MM.1S (cell line): Measurements from ENCODE around the gene G6PD.
A peak's percentile ranks its signal among the peaks of the same experiment; 100 is the strongest.

Source experiments
- DNase-seq: peaks from one replicate; pipeline ENCODE4 v3.0.0-alpha.2; 2015
- H2AFZ ChIP-seq: fragments of 300-600 bp; sonication (generic); 2 replicates; pipeline ENCODE4 v1.6.0; 2016; ENCODE audit warnings: antibody characterized with exemption, low read length
- H3F3A ChIP-seq: fragments of 300-600 bp; sonication (generic); 2 replicates; pipeline ENCODE4 v1.6.1; 2016; ENCODE audit warnings: mild to moderate bottlenecking, antibody characterized with exemption, low read length, moderate library complexity, mixed read lengths; ENCODE audit not compliant: insufficient read depth
- H3K27ac ChIP-seq: fragments of 300-600 bp; sonication (generic); 2 replicates; pipeline ENCODE4 v1.5.1; 2016; ENCODE audit warnings: mild to moderate bottlenecking, low read length
- H3K27me3 ChIP-seq: fragments of 300-600 bp; sonication (generic); replicated peaks from 2 replicates; pipeline ENCODE4 v1.6.0; 2016; ENCODE audit warnings: low read length; ENCODE audit not compliant: insufficient read depth
- H3K36me3 ChIP-seq: fragments of 300-600 bp; sonication (generic); replicated peaks from 2 replicates; pipeline ENCODE4 v1.6.1; 2016; ENCODE audit warnings: mild to moderate bottlenecking, low read length, mixed read lengths; ENCODE audit not compliant: insufficient read depth
- H3K4me1 ChIP-seq: fragments of 300-600 bp; sonication (generic); 2 replicates; pipeline ENCODE4 v1.6.1; 2016; ENCODE audit warnings: low read length, mixed read lengths
- H3K4me2 ChIP-seq: fragments of 300-600 bp; sonication (generic); 2 replicates; pipeline ENCODE4 v1.6.0; 2016; ENCODE audit warnings: low read depth, low read length
- H3K4me3 ChIP-seq: fragments of 300-600 bp; sonication (generic); 2 replicates; pipeline ENCODE4 v1.5.1; 2016; ENCODE audit warnings: low read length, mixed read lengths
- H3K79me2 ChIP-seq: fragments of 300-600 bp; sonication (generic); 2 replicates; pipeline ENCODE4 v1.6.1; 2016; ENCODE audit warnings: mixed run types, low read length, mixed read lengths
- H3K9ac ChIP-seq: fragments of 300-600 bp; sonication (generic); 2 replicates; pipeline ENCODE4 v1.6.1; 2016; ENCODE audit warnings: low read length, mixed read lengths
- H3K9me2 ChIP-seq: fragments of 300-600 bp; sonication (generic); replicated peaks from 2 replicates; pipeline ENCODE4 v1.6.1; 2016; ENCODE audit warnings: mild to moderate bottlenecking, low read length, mixed read lengths; ENCODE audit not compliant: insufficient read depth
- H3K9me3 ChIP-seq: fragments of 300-600 bp; sonication (generic); replicated peaks from 2 replicates; pipeline ENCODE4 v1.6.1; 2016; ENCODE audit warnings: mild to moderate bottlenecking, low read length, mixed read lengths; ENCODE audit not compliant: insufficient read depth
- H4K20me1 ChIP-seq: fragments of 300-600 bp; sonication (generic); 2 replicates; pipeline ENCODE4 v1.6.1; 2016; ENCODE audit warnings: mild to moderate bottlenecking, low read length, moderate library complexity, mixed read lengths; ENCODE audit not compliant: insufficient read depth
- CTCF ChIP-seq: fragments of 300-600 bp; sonication (generic); IDR thresholded peaks from 2 replicates; pipeline ENCODE4 v1.5.1; 2016; ENCODE audit warnings: antibody characterized with exemption, low read length, mixed read lengths
- EZH2 ChIP-seq: fragments of 300-600 bp; sonication (generic); optimal IDR thresholded peaks from 2 replicates; pipeline ENCODE3; 2017; ENCODE audit warnings: low read depth, mild to moderate bottlenecking, antibody characterized with exemption, low read length, mixed read lengths
- EZH2phosphoT487 ChIP-seq: fragments of 300-600 bp; sonication (generic); IDR thresholded peaks from 2 replicates; pipeline ENCODE4 v1.6.1; 2018; ENCODE audit warnings: antibody characterized with exemption, low read length

The G6PD gene

GRCh38 chrX:154517101-154517781 lies 29.4 kb downstream of the G6PD start:
- H3F3A ChIP-seq = no peaks in the 10 kb centered on the region
- no peak overlapping the region for H3K4me3 ChIP-seq
- H3K36me3 ChIP-seq = no peaks in the 10 kb centered on the region
- no peak overlapping the region for H2AFZ ChIP-seq
- H3K4me1 ChIP-seq = no peaks in the 10 kb centered on the region
- H3K9me2 ChIP-seq = no peaks in the 10 kb centered on the region
- H3K4me2 ChIP-seq = peak overlapping the region; percentile 50; the same call in 1 of the 2 replicates
- no peak overlapping the region for H3K9ac ChIP-seq
- H3K27ac ChIP-seq = no peak overlapping the region
- DNase-seq = no peak
- H3K27me3 ChIP-seq = no peaks in the 10 kb centered on the region
- TF ChIP-seq EZH2phosphoT487 = no peak
- no peak for TF ChIP-seq EZH2
- TF ChIP-seq CTCF = no peak
- peaks cover 4% of the 10 kb centered on the region; the same call in 1 of the 2 replicates for H3K79me2 ChIP-seq
- no peaks in the 10 kb centered on the region for H4K20me1 ChIP-seq
- H3K9me3 ChIP-seq = no peaks in the 10 kb centered on the region

GRCh38 chrX:154516656-154517100 lies 30.0 kb downstream of the G6PD start:
- Histone ChIP-seq H4K20me1 (no peaks in the 10 kb centered on the region), H2AFZ (peak overlapping the region; percentile 54), H3K36me3 (no peaks in the 10 kb centered on the region), H3K4me1 (no peaks in the 10 kb centered on the region), H3K9me3 (no peaks in the 10 kb centered on the region), H3K79me2 (peaks cover 4% of the 10 kb centered on the region; the same call in 1 of the 2 replicates), H3K4me3 (peak overlapping the region; percentile 65), H3K9ac (peak overlapping the region; percentile 36; the same call in 1 of the 2 replicates), H3K27ac (peak overlapping the region; percentile 20; the same call in 1 of the 2 replicates), H3K27me3 (no peaks in the 10 kb centered on the region), H3K4me2 (peak overlapping the region; percentile 50), H3F3A (no peaks in the 10 kb centered on the region), H3K9me2 (no peaks in the 10 kb centered on the region)
- TF ChIP-seq EZH2 = no peak
- DNase-seq = no peak

GRCh38 chrX:154515966-154516655 lies 30.5 kb downstream of the G6PD start, which contains the start of gene FAM3A:
Gene FAM3A, minus strand, starts transcription at chrX:154516232. Its CDS starts 460 bp downstream, at chrX:154515772.
- Histone ChIP-seq H3K27me3 (no peaks in the 10 kb centered on the region), H3K4me2 (peak within 1 kb of the TSS; percentile 64), H4K20me1 (no peaks in the 10 kb centered on the region), H3K4me3 (peak within 1 kb of the TSS; percentile 76), H3K27ac (peak within 1 kb of the TSS; percentile 64), H3K4me1 (no peaks in the 10 kb centered on the region), H3F3A (no peaks in the 10 kb centered on the region), H3K79me2 (peaks cover 4% of the 10 kb centered on the region; the same call in 1 of the 2 replicates), H3K36me3 (no peaks in the 10 kb centered on the region), H3K9me3 (no peaks in the 10 kb centered on the region), H2AFZ (peak within 1 kb of the TSS; percentile 54), H3K9me2 (no peaks in the 10 kb centered on the region), H3K9ac (peak within 1 kb of the TSS; percentile 94)
- TF ChIP-seq EZH2phosphoT487 (no peak), CTCF (no peak), EZH2 (no peak)
- peak; percentile 74 for DNase-seq
